NCI-H82 (cell line): ENCODE results near the gene FGF7.
A peak's percentile ranks its signal among the peaks of the same experiment; 100 is the strongest.
"Not testable (repeated sequence)": the region's sequence is repeated elsewhere in the genome, so short reads cannot be mapped to it uniquely, and the experiment has no call there.

Experiments used
- DNase-seq: peaks from one replicate; lab custom pipeline; 2025; lab: John Stamatoyannopoulos, UW

FGF7 gene

DNA sequence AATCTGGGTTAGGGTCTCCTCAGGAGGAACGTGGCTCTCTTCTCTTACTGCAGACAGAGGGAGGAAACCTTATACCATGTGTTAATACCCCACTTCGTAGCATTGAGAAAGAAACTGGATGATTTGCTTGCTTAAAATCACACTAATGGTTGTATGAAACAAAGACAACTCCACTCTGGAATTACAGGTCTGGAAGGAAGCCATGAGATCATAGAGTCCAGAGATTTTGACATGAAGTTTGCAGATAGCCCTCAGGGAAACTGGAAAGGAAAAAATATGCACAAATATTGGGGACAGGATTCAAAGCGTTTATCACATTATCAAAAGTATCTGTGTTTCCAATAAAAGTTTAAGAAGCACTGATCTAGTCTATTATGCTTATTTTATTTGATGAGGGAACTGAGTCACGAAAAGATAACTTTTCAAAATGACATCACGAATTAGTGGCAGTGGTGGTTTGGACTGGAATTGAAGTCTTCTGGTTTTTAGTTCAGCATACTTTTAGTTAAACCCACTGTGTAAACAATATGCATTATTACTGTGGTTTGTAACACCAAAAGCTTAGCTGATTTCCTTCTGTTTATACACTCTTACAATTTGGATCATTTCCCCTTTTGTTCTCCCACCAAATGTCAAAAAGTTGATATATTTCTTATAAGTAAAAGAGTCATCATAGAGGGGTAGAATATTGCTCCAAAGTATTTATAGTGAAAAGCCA, 16.8 kb downstream of the FGF7 start:
- DNase-seq, result no peak

DNA sequence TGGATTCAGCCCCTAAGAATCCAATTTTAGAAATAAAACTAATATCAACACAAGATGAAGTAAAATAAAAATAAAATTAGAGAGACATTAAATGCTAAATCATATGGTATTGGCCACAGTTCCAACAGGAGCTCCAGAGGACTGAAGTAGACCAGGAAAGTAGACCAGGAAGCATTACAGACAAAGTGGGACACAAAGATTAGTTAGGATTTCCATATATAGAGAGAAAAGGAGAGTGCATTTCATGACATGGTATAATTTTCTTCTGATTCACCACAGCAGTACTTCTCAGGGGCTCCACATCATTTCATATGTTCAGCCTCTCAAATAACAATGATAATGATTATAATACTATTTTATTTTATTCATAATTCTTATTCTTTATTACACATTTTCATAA, 18.3 kb downstream of the FGF7 start:
- no peak for DNase-seq

DNA sequence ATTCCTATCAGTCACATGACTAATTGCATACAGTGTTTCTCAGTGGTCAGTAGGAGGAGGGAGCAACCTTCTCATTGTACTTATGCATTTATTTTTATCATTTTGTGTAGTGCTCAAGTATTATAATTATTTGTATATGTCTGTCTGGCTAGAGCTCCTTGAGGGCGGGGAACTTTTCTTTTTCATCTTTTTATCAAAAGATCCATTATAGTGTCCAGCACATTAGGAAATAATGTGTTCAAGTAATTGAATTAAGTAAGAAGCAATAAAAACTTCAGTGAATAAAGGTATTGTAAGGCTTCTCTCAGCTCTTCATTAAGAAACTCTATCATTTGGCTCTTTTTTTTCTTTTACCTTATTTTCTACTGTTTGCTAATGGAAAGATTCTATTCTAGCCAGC, 18.8 kb downstream of the FGF7 start:
- DNase-seq, result no peak

DNA sequence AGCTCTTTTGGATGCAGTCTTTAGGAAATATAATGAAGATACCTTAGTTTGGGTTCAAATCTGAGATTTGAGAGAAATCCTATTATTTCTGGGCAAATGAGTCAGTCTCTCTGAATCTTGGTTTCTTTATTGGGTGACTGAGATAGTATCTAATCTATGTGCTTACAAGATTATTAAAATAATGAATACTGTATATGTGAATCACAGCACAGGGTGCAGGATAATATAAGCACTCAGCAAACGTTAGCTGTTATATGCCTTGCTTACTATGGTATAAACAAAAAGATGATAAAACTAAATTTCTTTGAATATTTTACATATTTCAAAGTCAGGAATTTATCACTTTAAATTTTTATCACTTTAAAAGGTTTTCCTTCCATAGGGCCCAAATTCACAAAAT, 29.6 kb downstream of the FGF7 start:
- DNase-seq, result no peak

DNA sequence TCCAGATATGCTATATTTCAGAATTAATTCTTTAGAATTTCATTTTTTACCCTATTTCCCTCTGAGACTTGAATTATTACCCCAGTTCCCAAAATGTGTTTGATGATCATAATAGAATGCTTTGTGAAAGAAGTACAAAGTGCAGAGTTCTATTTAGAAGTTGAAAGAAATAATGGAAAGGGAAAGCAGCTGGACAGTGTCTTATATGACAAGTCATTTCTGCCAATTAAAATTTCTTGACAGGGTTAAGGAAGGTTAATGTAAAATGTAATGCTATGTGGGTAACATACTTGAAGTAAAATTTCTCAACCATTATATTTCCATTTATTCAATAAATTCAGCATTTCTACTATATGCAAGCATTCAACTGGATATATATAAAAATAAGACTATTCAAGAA, 33.1 kb downstream of the FGF7 start:
- no peak for DNase-seq

DNA sequence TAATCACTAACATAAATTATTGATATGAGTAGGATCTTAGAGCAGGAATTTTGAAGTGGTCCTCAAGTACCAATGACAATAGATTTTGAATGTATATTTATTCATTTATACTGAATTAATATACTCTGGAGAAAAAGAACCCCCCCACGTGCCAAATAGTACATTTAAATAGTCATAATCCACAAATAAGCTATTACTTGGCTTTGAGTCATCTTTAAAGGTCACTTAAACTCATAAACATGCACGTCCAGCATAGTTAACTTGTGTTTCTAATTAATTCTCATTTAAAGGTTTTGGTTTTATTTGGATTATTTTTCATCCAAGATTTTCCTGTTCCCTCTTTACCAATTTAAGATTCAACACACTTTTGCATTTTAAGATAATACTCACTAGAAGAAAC, 35.1 kb downstream of the FGF7 start:
- no peak for DNase-seq

DNA sequence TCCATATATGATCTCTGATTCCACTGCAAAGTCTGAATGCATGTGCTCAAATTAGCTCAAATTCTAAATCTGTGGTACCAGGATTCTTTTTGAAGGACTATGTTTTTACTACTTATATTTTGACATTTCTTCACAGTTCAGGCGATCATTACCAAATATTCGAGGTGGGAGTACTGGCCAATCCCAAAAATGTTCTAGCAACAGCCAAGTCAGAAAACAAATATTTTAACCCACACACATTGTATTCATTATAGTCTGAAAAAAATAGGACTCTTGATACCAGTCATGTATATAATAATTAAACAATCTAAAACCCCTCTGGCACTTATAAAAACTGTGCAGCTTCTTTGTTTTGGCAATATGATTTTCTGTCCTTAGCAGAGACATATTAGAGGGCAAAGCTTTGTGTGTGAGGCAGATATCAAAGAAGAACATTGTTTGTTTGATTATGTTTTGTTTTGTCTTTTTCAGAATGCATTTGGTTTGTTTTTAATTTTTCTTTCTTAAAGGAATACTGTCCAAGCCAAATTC, 37.4 kb downstream of the FGF7 start:
- no peak for DNase-seq

DNA sequence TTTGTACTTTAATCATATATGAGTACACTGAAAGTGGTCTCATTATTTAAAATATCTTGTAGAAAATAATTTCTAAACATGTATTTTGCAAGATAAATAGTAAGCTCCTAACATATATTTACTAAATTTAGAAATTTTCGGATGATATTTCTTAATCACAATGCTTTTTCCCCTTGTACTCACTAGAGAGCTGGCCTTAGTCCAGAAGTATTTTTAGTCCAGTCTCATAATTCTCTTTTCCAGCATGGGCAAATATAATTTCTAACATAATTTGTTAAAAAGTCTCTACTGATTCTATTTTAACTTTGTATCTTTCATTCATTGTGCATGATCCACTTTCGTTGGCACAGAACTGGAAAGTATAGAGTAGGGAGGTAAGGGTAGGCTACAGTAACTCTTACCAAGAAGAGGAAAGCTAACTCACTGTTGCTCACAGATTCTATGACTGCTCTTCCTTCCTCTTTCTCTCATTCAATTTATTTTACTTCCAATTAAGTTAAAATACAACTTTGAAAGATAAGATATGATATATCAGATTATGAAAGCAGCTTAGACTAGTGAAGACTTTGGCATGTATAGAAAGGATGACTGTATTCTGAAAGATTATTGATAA, 39.3 kb downstream of the FGF7 start:
- no peak for DNase-seq

DNA sequence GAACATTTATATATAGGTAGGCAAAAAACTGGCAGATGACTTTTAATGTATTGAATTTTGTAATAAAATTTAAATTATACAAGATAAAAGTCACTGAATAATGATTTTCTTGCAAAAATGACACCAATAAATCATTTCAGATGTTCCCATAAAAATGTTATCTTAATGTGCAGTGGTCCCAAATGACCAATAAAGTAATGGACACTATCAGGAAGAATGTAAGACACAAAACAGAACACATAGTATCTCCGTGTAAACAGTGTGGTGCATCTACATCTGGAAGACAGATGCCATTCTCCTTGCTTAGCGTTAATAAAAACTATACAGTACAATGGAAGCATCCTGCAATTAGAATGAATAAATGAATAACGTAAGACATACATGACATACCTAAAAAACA, 41.5 kb downstream of the FGF7 start:
- no peak for DNase-seq

DNA sequence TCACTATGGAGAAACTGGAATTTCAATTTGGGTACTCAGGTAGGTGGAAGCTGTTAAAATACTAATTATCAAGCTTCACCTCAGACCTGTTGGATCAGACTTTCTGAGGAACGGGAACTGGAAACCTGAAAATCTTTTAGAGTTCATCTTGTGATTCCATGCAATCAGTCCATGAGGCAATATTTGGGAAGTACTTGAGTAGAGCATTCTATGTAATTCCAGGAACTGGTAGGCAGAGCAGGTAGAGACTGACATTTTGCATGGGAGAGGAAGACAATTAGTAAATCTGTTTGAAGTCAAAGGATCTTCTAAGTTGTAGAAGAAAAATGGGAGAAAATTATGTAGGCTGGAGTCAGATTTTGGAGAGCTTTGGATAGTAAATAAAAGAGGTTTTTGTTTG, 43.1 kb downstream of the FGF7 start:
- no peak for DNase-seq

DNA sequence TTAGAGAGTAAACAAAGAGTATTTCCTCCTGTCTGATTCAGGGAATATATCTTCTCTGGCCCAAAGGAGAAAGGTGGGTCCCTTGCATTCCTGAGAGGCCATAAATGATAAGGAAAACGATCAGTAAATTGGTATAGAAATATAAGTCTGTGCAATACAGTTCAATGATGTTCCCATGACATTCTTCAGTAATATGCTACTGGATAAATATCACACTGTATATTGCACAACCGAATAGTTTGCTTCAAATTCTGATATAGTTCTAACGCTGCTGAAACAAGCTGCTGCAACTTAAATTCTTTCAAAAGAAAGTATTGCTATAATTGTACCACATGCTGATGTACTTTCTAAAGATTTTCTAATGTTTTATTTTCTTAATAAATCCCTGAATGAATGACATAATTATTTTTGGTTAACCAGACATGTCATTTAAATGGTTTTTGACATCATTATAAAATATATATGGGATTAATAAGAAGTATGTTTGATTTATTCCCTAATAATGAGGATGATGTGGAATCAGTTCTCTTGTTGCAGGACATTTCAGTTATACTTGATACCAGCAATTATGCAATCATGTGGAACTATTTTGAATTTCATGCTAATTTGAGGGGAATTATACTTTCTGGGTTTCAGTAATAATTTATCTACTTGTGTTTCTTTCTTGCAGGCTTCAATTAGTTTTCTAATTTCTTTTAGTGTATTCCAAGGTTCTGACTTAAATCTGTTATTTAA, 44.9 kb downstream of the FGF7 start:
- DNase-seq, result no peak

DNA sequence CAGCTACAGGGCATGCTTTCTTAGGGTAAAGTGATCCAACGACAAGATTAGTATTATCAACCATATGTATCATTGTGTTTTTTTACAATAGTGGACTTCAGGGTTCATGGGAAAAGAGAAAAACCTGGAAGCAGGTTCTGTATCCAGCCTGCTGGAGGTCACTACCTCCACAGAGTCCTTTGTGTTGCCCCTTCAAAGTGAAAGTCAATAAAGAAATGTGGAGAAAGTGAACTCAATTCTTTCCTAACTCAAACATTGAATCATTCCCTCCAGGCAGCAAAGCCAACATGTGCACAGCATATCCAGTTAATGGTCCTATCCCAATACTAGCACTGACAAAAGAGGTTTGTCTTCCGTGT, 45.4 kb downstream of the FGF7 start:
- DNase-seq, result no peak

DNA sequence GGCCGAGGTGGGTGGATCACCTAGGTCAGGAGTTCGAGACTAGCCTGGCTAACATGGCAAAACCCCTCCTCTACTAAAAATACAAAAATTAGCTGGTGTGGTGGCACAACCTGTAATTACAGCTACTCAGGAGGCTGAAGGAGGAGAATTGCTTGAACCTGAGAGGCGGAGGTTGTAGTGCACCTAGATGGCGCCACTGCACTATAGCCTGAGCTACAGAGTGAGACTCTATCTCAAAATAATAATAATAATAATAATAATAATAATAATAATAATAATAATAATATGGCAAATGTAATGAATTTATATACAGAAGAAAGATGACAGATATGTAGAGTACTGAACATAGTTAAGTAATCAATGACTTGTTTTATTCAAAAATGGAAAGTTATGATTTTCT, 48.2 kb downstream of the FGF7 start:
- DNase-seq, result peak; percentile 35

DNA sequence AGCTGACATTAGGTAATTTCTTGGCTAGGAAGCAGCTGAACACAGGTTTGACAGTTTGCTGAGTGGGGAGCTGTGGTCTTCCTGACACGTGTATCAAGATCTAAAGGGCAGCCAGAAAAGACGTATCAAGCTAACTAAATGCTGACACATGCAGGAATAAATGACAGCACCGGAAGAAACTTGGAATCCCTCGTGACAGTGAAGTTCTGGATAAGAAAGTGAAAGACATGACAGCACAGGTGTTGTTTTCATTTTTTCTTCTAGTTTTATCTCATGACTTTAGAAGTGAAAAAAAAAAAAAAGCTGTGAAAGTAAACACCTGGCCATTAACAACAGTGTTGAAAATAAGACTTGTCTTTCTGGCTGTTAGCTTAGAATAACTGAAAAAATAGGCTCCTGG, 48.7 kb downstream of the FGF7 start:
- DNase-seq, result no peak

DNA sequence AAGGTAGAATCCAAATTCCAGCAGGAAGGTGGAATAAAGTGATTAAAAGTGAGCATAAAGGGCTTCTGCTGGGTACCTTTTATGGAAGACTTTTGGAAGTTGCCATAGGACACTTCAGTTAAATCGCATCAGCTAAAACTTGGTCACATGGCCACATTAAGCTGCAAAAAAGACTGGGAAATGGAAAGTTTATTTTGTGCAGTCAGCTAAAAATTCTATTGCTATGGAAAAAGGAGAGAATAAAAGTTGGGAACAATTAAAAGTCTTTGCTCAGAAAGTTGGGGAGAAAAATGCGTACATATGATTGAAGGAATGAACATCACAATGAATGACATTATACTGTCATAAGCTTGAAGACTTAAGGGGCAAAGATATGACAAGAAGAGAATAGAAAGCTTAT, 49.3 kb downstream of the FGF7 start:
- DNase-seq, result no peak

DNA sequence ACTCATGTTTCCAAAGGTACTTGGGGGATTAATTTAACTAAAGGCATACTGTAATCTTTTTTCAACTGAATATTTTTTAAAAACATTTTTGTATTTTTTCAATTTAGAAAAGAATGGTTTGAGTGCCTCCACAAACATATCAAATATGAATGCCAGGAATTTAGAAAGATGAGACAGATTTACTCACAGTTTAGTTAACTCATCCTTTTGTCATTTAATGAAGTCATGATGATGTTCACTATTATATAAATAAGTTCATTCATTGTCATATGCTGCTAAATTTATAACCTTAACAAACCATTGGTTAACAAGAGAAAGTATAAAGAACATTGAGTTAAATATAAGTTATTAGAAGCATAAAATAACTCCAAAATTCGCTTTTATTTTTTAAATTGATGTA, 50.0 kb downstream of the FGF7 start:
- DNase-seq, result no peak

DNA sequence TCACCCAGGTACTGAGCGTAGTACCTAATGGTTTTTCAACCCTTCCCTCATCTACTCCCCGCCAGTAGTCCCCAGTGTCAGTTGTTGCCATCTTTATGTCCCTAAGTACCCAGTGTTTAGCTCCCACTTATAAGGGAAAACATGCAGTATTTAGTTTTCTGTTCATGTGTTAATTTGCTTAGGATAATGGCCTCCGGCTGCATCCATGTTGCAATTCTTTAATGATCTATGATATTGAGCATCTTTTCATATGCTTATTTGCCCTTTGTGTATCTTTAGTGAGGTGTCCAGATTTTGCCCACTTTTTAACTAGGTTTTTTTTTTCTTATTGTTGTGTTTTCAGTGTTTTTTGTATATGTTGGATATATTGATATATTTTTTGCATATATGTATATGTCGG, 55.0 kb downstream of the FGF7 start:
- not testable (repeated sequence) for DNase-seq

DNA sequence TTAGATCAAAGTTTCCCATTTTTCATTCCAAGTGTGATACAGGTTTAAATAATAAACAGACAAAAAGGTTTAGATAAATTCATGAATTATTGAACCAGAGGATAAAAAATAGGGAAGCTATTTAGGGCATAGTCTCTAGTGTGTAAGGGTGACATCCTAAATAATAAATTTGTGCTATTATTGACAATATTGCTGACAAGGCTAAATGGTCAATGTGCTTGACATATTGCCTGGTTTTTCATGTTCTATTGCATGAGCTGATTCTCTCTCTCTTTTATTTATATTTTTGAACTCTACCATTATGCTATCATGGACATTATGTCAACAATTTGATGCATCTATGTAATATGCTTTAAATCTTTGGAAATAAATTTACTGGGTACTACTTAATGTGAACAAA, 55.9 kb downstream of the FGF7 start:
- DNase-seq, result not testable (repeated sequence)

DNA sequence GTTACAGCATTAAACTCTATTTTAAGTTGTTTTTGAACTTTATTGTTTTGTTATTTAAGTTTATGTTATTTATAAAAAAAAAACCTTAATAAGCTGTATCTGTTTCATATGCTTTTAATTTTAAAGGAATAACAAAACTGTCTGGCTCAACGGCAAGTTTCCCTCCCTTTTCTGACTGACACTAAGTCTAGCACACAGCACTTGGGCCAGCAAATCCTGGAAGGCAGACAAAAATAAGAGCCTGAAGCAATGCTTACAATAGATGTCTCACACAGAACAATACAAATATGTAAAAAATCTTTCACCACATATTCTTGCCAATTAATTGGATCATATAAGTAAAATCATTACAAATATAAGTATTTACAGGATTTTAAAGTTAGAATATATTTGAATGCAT, 62.4 kb downstream of the FGF7 start:
- not testable (repeated sequence) for DNase-seq

DNA sequence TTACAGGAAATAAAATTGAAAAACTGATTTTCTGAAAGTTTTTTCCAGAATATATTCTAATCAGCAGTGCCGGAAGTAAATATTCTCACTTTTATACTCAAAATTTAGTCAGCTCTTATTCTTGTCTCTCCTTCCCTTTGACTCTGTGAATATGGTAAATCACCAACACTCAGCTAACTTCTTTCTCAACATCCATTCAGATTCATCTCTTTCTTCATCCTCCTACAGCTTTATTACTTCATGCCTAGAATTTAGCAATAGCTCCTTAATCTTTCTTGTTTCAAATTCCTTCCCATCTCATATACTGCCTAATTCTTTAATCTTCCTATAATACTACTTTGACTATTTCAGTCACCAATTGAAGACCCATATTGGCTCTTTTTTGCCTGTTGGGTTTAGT, 67.9 kb downstream of the FGF7 start:
- DNase-seq, result no peak

DNA sequence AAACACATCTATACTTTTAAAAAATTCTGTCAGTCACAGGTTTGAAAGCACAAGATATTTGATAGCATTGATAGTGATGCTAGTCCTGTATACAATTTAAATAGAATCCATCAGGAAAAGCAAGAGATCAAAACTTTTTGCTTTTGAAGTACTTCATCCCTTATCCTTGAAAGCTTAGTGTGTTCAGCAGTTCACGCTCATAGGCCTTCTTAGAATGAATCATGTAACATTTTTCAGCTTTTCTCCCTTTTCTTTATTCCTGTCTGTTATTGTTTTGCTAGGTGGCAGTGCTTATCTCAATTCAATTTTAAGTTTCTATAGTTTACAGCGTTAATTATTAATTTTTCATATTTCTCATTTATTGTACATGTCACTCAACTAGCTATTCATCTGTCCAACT, 69.1 kb downstream of the FGF7 start:
- DNase-seq, result no peak

DNA sequence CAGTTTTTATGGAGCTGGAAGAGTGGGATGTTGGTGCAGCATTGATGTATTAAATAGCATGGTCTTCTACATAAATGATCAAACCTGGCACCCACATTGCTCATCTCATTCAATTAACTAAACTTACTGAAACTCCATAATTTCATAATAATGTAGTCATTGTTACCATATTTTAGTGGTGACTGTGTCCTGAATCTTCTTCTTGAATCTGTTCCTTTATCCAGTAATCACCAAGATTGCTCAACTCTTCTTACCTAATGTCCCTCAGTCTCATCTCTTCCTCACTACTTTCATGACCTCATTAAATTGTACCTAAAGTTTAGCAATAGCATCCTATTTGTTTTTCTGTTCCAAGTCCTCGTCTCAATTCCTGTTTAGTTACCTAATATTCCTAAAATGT, 69.8 kb downstream of the FGF7 start:
- no peak for DNase-seq

DNA sequence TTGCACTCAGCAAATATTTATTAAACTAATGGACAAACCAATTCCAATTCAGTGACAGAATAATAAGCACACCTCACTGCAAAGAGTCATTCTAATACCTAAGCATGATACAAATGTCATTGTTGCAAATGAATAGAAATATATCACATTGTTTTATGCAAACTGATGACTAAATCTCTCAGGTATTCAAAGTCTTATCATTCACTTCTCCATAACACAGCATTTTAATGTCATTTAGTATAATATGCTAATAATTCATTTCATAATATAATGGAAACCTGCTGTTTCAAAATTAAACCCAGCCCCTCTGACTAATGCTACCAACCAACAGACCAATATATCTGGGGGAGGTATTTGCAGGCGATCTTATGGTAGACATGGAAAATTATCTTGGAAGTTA, 71.8 kb downstream of the FGF7 start:
- DNase-seq, result no peak
